Duodenal mucosa (tissue), 2 donors: ENCODE data around the gene CHAC1.

ENCODE experiments used
- H3K27ac ChIP-seq: one replicate; pipeline ENCODE4 v1.7.0; 2013; ENCODE audit warnings: low read depth, low read length
- H3K27me3 ChIP-seq, 2 donors: one replicate each; pipeline ENCODE4 v1.7.0; 2013; ENCODE audit warnings: low read length in 2 of 2, control low read depth in 1 of 2; ENCODE audit not compliant: insufficient read depth in 2 of 2, control insufficient read depth in 1 of 2
- H3K36me3 ChIP-seq, 2 donors: one replicate each; pipeline ENCODE4 v1.7.0; 2013; ENCODE audit warnings: low read length in 2 of 2, control low read depth in 1 of 2; ENCODE audit not compliant: insufficient read depth in 2 of 2, control insufficient read depth in 1 of 2
- H3K4me1 ChIP-seq, 2 donors: one replicate each; pipeline ENCODE4 v1.7.0; 2013; ENCODE audit warnings: low read length in 2 of 2, control low read depth in 1 of 2; ENCODE audit not compliant: insufficient read depth in 2 of 2, control insufficient read depth in 1 of 2
- H3K4me3 ChIP-seq, 2 donors: one replicate each; pipeline ENCODE4 v1.7.0; 2013; ENCODE audit warnings: low read length in 2 of 2, low read depth in 1 of 2
- H3K9ac ChIP-seq, 2 donors: one replicate each; pipeline ENCODE4 v1.7.0; 2013; ENCODE audit warnings: low read length in 2 of 2, low read depth in 1 of 2
- H3K9me3 ChIP-seq, 2 donors: one replicate each; pipeline ENCODE4 v1.7.0; 2013; ENCODE audit warnings: low read length in 2 of 2, control low read depth in 1 of 2; ENCODE audit not compliant: control insufficient read depth in 1 of 2

Gene CHAC1

GRCh38 chr15:40952901-40953712, at the start of gene CHAC1:
TSS of gene CHAC1 (plus strand) at chr15:40953471. CDS start at chr15:40953584, 113 bp downstream.
- peak within 1 kb of the TSS; percentile 67 for H3K27ac ChIP-seq
- peak within 1 kb of the TSS; percentile 71 to 93 for H3K9ac ChIP-seq

DNA sequence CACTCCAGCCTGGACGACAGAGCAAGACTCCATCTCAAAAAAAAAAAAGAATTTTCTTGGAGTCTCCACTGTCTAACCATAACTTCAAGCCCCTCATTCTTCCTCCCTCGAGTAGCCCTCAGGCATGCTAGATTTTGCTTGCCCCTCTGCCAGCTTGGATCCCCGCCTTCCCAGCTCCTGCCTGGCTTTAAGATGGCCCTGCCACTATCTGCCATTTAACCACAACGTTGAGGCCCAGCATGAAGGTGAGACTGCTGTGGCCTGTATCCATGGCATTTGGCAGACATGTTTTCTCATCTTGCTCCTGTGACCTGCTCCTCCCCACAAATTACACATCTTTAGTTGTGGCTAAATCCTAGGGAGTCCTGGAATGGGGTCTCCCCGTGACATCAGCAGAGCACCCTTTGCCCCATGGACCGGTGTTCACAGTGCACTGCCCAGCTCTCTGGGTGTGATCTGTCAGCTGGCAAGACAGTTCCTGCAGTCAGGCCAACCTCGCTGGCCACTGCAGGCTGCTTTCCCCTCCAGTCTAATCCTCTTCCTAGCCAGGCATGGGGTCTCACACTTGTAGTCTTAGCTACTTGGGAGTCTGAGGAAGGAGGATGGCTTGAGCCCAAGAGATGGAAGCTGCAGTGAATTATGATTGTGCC, 48.6 kb upstream of the CHAC1 start:
- Histone ChIP-seq H3K27ac (no peak overlapping the region), H3K9ac (peak overlapping the region in 1 of 2 donors; percentile 20), H3K9me3 (no peaks in the 10 kb centered on the region), H3K4me3 (no peak overlapping the region), H3K27me3 (no peaks in the 10 kb centered on the region), H3K36me3 (peaks cover 26 to 34% of the 10 kb centered on the region in 2 donors), H3K4me1 (peaks cover 32 to 61% of the 10 kb centered on the region in 2 donors)

More at GRCh38 chr15:40952901-40953712, at the start of gene CHAC1:
- H3K4me1 ChIP-seq: peaks cover 26 to 32% of the 10 kb centered on the region in 2 donors
- H3K4me3 ChIP-seq: peak within 1 kb of the TSS; percentile 81 to 89
- no peaks in the 10 kb centered on the region for H3K27me3 ChIP-seq
- no peaks in the 10 kb centered on the region for H3K36me3 ChIP-seq
- H3K9me3 ChIP-seq: no peaks in the 10 kb centered on the region

GRCh38 chr15:40906091-40906990, 46.9 kb upstream of the CHAC1 start:
- peak overlapping the region; percentile 91 to 94 for H3K9ac ChIP-seq
- H3K27ac ChIP-seq: peak overlapping the region; percentile 95
- H3K4me1 ChIP-seq: peaks cover 43 to 70% of the 10 kb centered on the region in 2 donors
- peaks cover 14 to 19% of the 10 kb centered on the region in 2 donors for H3K36me3 ChIP-seq
- no peaks in the 10 kb centered on the region for H3K27me3 ChIP-seq
- H3K4me3 ChIP-seq: peak overlapping the region; percentile 74 to 79
- H3K9me3 ChIP-seq: no peaks in the 10 kb centered on the region

GRCh38 chr15:40906991-40907802, 46.1 kb upstream of the CHAC1 start:
- H3K4me3 ChIP-seq: peak overlapping the region; percentile 74 to 79
- H3K27me3 ChIP-seq: no peaks in the 10 kb centered on the region
- peaks cover 14 to 17% of the 10 kb centered on the region in 2 donors for H3K36me3 ChIP-seq
- peak overlapping the region; percentile 95 for H3K27ac ChIP-seq
- no peaks in the 10 kb centered on the region for H3K9me3 ChIP-seq
- peak overlapping the region; percentile 91 to 94 for H3K9ac ChIP-seq
- peaks cover 43 to 71% of the 10 kb centered on the region in 2 donors for H3K4me1 ChIP-seq

- peak overlapping the region in 1 of 2 donors; percentile 74 for H3K4me3 ChIP-seq
- peak overlapping the region; percentile 95 for H3K27ac ChIP-seq
- H3K4me1 ChIP-seq: peaks cover 43 to 68% of the 10 kb centered on the region in 2 donors
- H3K9ac ChIP-seq: peak overlapping the region in 1 of 2 donors; percentile 47
- H3K9me3 ChIP-seq: no peaks in the 10 kb centered on the region
- H3K36me3 ChIP-seq: peaks cover 8% of the 10 kb centered on the region in 2 donors
- no peaks in the 10 kb centered on the region for H3K27me3 ChIP-seq
Measured at GRCh38 chr15:40908095-40908494, 45.2 kb upstream of the CHAC1 start.

DNA sequence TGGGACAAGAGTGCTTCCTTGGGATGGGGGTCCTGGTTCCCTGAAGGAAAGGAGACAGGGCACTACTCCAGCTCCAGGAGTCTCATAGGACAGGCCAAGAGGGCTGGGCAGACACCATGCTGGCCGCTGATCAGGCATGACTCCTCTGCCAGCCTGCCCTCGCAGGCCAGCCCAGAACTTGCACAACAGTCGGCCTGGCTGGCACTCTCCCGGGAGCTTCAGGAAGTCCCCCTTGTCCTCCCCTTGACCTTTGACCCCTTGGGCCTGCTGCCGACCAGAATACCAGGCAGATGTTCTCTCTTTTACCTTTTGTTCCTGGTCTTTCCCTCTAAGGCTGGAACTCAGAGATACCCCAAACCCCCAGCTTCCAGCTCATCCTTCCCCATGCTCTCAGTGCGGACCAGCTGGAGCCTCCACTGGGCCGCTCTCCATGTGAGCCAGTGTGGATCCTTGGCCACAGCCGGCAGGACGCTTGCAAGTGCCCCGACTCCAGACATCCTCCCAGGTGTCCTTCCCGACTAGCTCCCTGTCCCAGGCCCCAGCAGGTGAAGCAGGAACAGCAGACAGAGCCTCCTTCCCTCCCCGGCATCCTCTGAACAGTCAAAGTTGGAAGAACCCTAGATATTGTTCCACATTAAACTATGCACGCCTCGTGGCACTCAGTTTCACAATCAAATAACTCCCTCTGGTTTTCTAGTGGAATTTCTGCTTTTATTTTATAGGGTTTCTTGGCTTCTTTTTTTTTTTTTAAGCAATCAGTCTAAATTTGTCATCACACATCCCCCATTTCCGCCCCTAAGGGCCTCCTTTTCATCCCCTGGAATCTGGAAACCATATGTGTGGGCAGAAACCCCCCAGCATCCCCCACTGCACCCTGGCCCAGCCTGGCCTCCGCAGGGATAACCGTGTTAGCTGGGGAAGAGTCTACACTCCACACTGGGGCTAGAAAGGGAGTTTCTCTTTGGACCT, 43.3 kb upstream of the CHAC1 start:
- Histone ChIP-seq H3K27ac (no peak overlapping the region), H3K4me1 (peaks cover 39 to 53% of the 10 kb centered on the region in 2 donors), H3K9ac (no peak overlapping the region), H3K27me3 (no peaks in the 10 kb centered on the region), H3K9me3 (no peaks in the 10 kb centered on the region), H3K4me3 (no peak overlapping the region), H3K36me3 (no peaks in the 10 kb centered on the region)

GRCh38 chr15:40911141-40911540, 42.1 kb upstream of the CHAC1 start:
- no peak overlapping the region for H3K9ac ChIP-seq
- peaks cover 31 to 45% of the 10 kb centered on the region in 2 donors for H3K4me1 ChIP-seq
- no peak overlapping the region for H3K4me3 ChIP-seq
- no peaks in the 10 kb centered on the region for H3K36me3 ChIP-seq
- H3K27ac ChIP-seq: no peak overlapping the region
- H3K9me3 ChIP-seq: no peaks in the 10 kb centered on the region
- no peaks in the 10 kb centered on the region for H3K27me3 ChIP-seq

- peaks cover 31 to 39% of the 10 kb centered on the region in 2 donors for H3K4me1 ChIP-seq
- H3K9me3 ChIP-seq: no peaks in the 10 kb centered on the region
- H3K27ac ChIP-seq: no peak overlapping the region
- no peaks in the 10 kb centered on the region for H3K27me3 ChIP-seq
- no peak overlapping the region for H3K9ac ChIP-seq
- no peak overlapping the region for H3K4me3 ChIP-seq
- no peaks in the 10 kb centered on the region for H3K36me3 ChIP-seq
Measured at GRCh38 chr15:40911693-40912092, 41.6 kb upstream of the CHAC1 start.
